ENCODE results near the gene RUNX2.

GRCh38 chr6:45684476-45684875 lies 356.3 kb downstream of the RUNX2 start:
- no peak for TF ChIP-seq CTCF (IDR thresholded peaks at IDR 0.05)
- no peak for TF ChIP-seq POLR2A (IDR thresholded peaks at IDR 0.05)
